ENCODE data around the gene PHF1. TPM values are rescaled to one million over a fixed set of nuclear protein-coding genes. Genes with fewer than 3 reads are reported as not detected.

The PHF1 gene
- total RNA-seq, 4 donors from 2014 or later = 63.3 to 101 (median 83.3) TPM

- H3K27me3 ChIP-seq = no peaks in the 10 kb centered on the region
- WGBS, 2 donors = 1% methylated on average over 33 to 41 of the region's 43 CpGs
- no peaks in the 10 kb centered on the region for H3K9me3 ChIP-seq
- H3K4me1 ChIP-seq = peaks cover 0 to 58% (median 36%) of the 10 kb centered on the region in 4 donors
- peak overlapping the region; percentile 57 to 87 (median 65) for H3K4me3 ChIP-seq
- TF ChIP-seq CTCF (IDR thresholded peaks at IDR 0.05) = peak; percentile 34 to 74 (median 66)
- TF ChIP-seq EP300 (IDR thresholded peaks at IDR 0.05) = peak; percentile 9 to 84
- peak in 1 of 2 donors; percentile 41 for TF ChIP-seq POLR2A (IDR thresholded peaks at IDR 0.05)
- H3K27ac ChIP-seq = peak overlapping the region; percentile 82 to 99 (median 91)
- DNase-seq (ENCODE audit: low spot score in 2 of 2) = peak; percentile 65 to 82
- no peaks in the 10 kb centered on the region for H3K36me3 ChIP-seq
These were observed 15.1 kb downstream of the PHF1 start for GRCh38 chr6:33425668-33426577.

- H3K4me3 ChIP-seq = peak overlapping the region; percentile 57 to 87 (median 65)
- WGBS, 2 donors = 2 to 8% methylated on average over 12 of the region's 12 CpGs
- no peaks in the 10 kb centered on the region for H3K36me3 ChIP-seq
- H3K9me3 ChIP-seq = no peaks in the 10 kb centered on the region
- TF ChIP-seq POLR2A (IDR thresholded peaks at IDR 0.05) = no peak
- TF ChIP-seq EP300 (IDR thresholded peaks at IDR 0.05) = no peak
- TF ChIP-seq CTCF (IDR thresholded peaks at IDR 0.05) = no peak
- H3K27ac ChIP-seq = peak overlapping the region; percentile 82 to 99 (median 91)
- no peak for DNase-seq (ENCODE audit: low spot score in 2 of 2)
- peaks cover 0 to 64% (median 44%) of the 10 kb centered on the region in 4 donors for H3K4me1 ChIP-seq
- H3K27me3 ChIP-seq = no peaks in the 10 kb centered on the region
These were observed 16.0 kb downstream of the PHF1 start for GRCh38 chr6:33426590-33427511.

- 0% methylated on average over 8 to 11 of the region's 79 CpGs for WGBS, 2 donors
- TF ChIP-seq CTCF (IDR thresholded peaks at IDR 0.05) = no peak
- TF ChIP-seq POLR2A (IDR thresholded peaks at IDR 0.05) = peak in 1 of 2 donors; percentile 40
- Histone ChIP-seq H3K4me3 (peak overlapping the region; percentile 43 to 63 (median 58)), H3K9me3 (no peaks in the 10 kb centered on the region), H3K27ac (peak overlapping the region; percentile 68 to 99 (median 88)), H3K27me3 (no peaks in the 10 kb centered on the region), H3K4me1 (peaks cover 0 to 72% (median 45%) of the 10 kb centered on the region in 4 donors), H3K36me3 (peaks cover 0 to 2% (median 0%) of the 10 kb centered on the region in 3 donors)
- peak in 1 of 2 donors; percentile 36 for DNase-seq (ENCODE audit: low spot score in 2 of 2)
These were observed 16.9 kb downstream of the PHF1 start for GRCh38 chr6:33427585-33428223.

GRCh38 chr6:33428224-33428965 is 17.6 kb downstream of the PHF1 start:
- TF ChIP-seq CTCF (IDR thresholded peaks at IDR 0.05) (peak in 3 of 5 experiments; percentile 33 to 52 (median 47)), EP300 (IDR thresholded peaks at IDR 0.05) (peak in 1 of 2 donors; percentile 8), POLR2A (IDR thresholded peaks at IDR 0.05) (no peak)
- Histone ChIP-seq H3K27me3 (no peaks in the 10 kb centered on the region), H3K36me3 (peaks cover 0 to 8% (median 0%) of the 10 kb centered on the region in 3 donors), H3K27ac (peak overlapping the region; percentile 40 to 99 (median 82)), H3K4me1 (peaks cover 0 to 79% (median 45%) of the 10 kb centered on the region in 4 donors), H3K9me3 (no peaks in the 10 kb centered on the region), H3K4me3 (peak overlapping the region; percentile 19 to 60 (median 50))
- 6 to 13% methylated on average over 18 to 20 of the region's 33 CpGs for WGBS, 2 donors
- no peak for DNase-seq (ENCODE audit: low spot score in 2 of 2)

Data from tibial nerve (tissue), 4 donors.